Fibroblast of the conjunctiva (primary cell): ENCODE results near the gene PTPRC.

ENCODE experiments used
- DNase-seq: peaks from one replicate; pipeline ENCODE4 v3.0.0-alpha.2; 2010; ENCODE audit warnings: low read depth

PTPRC gene

GRCh38 chr1:198620218-198620617, 18.6 kb upstream of the PTPRC start:
- no peak for DNase-seq

GRCh38 chr1:198620951-198621824, 17.7 kb upstream of the PTPRC start:
- DNase-seq: no peak

- no peak for DNase-seq
Observed at GRCh38 chr1:198622001-198622400, 16.8 kb upstream of the PTPRC start.

GRCh38 chr1:198623752-198624647, 14.8 kb upstream of the PTPRC start:
- no peak for DNase-seq

- no peak for DNase-seq
Observed at GRCh38 chr1:198624648-198624980, 14.2 kb upstream of the PTPRC start.

GRCh38 chr1:198627436-198628066, 11.3 kb upstream of the PTPRC start:
- no peak for DNase-seq

- no peak for DNase-seq
Observed at GRCh38 chr1:198628067-198628455, 10.8 kb upstream of the PTPRC start.

GRCh38 chr1:198629610-198630009, 9.2 kb upstream of the PTPRC start:
- DNase-seq: no peak

- no peak for DNase-seq
Observed at GRCh38 chr1:198630863-198631262, 8.0 kb upstream of the PTPRC start.

GRCh38 chr1:198631292-198631691, 7.5 kb upstream of the PTPRC start:
- DNase-seq: no peak

- no peak for DNase-seq
Observed at GRCh38 chr1:198632007-198632406, 6.8 kb upstream of the PTPRC start.

GRCh38 chr1:198633675-198634121, 5.1 kb upstream of the PTPRC start:
- DNase-seq: no peak

GRCh38 chr1:198635964-198636363, 2.9 kb upstream of the PTPRC start:
- DNase-seq: no peak

- DNase-seq: no peak
Observed at GRCh38 chr1:198636391-198636790, 2.4 kb upstream of the PTPRC start.

- no peak for DNase-seq
Observed at GRCh38 chr1:198637157-198637556, 1.7 kb upstream of the PTPRC start.

- DNase-seq: no peak
Observed at GRCh38 chr1:198637916-198638437, 863 bp upstream of the PTPRC start.

- no peak for DNase-seq
Observed at GRCh38 chr1:198638441-198638840, 399 bp upstream of the PTPRC start.

GRCh38 chr1:198639671-198640143, 867 bp downstream of the PTPRC start:
- DNase-seq: no peak

- DNase-seq: no peak
Observed at GRCh38 chr1:198640174-198640573, 1.3 kb downstream of the PTPRC start.

GRCh38 chr1:198641501-198641900, 2.7 kb downstream of the PTPRC start:
- DNase-seq: no peak

- DNase-seq: no peak
Observed at GRCh38 chr1:198641966-198642668, 3.3 kb downstream of the PTPRC start.

GRCh38 chr1:198642983-198643382, 4.1 kb downstream of the PTPRC start:
- DNase-seq: no peak
